ENCODE data around the gene CFAP100.

Gene CFAP100

GRCh38 chr3:126423191-126424038, 28.7 kb downstream of the CFAP100 start:
- no peak for DNase-seq (ENCODE audit: low spot score)
- Mint-ChIP-seq H3K4me1 (ENCODE audit: low read depth) (peaks cover 2% of the 10 kb centered on the region), H3K9me3 (peaks cover 21% of the 10 kb centered on the region), H3K36me3 (ENCODE audit: low read depth) (no peaks in the 10 kb centered on the region), H3K27ac (no peak overlapping the region), H3K27me3 (ENCODE audit: low read depth) (no peaks in the 10 kb centered on the region), H3K4me3 (no peak overlapping the region)

DNA sequence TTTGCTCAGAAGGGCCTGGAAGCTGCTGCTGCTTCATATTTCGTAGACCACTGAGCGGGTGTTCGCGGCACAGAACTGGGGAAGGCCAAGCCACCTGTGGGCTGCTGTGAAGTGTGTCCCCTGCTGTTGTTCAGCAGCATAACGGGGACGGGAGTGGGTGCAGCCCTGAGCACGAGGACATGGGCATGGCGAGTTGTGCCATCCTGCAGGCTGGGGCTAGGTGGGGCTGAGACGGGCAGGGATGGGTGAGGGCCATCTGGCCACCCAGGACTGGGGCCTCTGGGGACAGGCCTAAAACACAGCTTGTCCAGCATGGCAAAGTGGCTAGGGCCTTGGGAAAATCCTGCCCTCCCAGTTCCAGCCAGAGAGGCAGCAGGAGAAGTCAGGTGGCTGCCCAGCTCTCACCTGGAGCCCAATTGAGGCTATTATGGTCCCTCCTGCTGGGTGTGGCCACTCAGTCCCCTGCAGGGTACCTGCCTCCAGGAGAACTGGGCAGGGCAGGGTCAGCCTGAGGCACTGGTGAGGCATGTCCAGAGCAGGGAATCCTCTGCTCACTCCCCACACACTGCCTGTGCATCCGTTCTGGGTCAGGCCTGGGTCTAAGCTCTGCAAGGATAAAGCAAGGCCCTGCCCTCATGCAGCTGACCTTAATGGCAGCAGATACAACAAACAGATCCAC, 29.5 kb downstream of the CFAP100 start:
- Mint-ChIP-seq H3K27me3 (ENCODE audit: low read depth) (no peaks in the 10 kb centered on the region), H3K36me3 (ENCODE audit: low read depth) (no peaks in the 10 kb centered on the region), H3K27ac (no peak overlapping the region), H3K4me3 (no peak overlapping the region), H3K4me1 (ENCODE audit: low read depth) (peaks cover 2% of the 10 kb centered on the region), H3K9me3 (peaks cover 21% of the 10 kb centered on the region)
- DNase-seq (ENCODE audit: low spot score), result no peak

DNA sequence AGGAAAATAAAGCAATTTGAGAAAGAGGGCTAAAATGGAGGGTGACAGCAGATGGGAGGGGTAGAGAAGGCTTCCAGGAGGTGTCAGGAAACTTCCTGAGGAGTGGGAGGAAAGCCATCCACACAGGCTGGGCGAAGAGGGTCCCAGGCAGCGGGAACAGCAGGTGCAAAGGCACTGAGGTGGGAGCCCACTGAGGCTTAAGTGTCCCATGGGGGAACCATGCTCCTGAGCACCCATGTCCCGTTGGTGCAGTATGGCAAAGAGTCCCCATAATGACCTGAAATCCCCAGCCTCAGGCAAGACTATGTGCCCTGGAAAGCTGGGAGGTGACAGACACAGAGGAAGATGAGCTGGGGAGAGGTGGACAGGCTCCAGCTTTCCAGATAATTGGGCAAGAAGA, 30.0 kb downstream of the CFAP100 start:
- Mint-ChIP-seq H3K27ac (no peak overlapping the region), H3K4me1 (ENCODE audit: low read depth) (peaks cover 2% of the 10 kb centered on the region), H3K9me3 (peaks cover 21% of the 10 kb centered on the region), H3K36me3 (ENCODE audit: low read depth) (no peaks in the 10 kb centered on the region), H3K4me3 (no peak overlapping the region), H3K27me3 (ENCODE audit: low read depth) (no peaks in the 10 kb centered on the region)
- no peak for DNase-seq (ENCODE audit: low spot score)

DNA sequence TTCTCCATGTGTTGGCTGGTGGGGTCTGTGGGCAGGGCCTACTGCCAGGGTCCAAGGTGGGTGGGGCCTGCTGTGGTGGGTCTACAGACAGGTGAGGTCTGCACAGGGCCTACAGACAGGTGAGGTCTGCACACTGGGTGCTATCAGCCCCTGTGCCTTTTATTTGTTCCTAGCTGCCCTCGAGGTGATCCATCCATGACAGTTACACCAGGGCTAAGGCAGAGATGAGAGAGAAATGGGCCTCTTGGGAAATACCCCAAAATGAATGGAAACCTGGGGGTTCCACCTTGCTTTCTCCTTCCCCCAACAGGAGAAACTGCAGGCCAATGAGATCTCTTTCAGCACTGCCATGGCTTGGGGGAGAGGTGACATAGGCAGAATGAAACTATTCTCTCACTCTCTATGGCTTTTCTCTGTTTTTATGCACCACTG, 36.4 kb downstream of the CFAP100 start:
- H3K27ac Mint-ChIP-seq, result no peak overlapping the region
- no peak overlapping the region for H3K4me3 Mint-ChIP-seq
- H3K27me3 Mint-ChIP-seq (ENCODE audit: low read depth), result no peaks in the 10 kb centered on the region
- H3K4me1 Mint-ChIP-seq (ENCODE audit: low read depth), result no peaks in the 10 kb centered on the region
- no peak for DNase-seq (ENCODE audit: low spot score)
- H3K36me3 Mint-ChIP-seq (ENCODE audit: low read depth), result no peaks in the 10 kb centered on the region
- H3K9me3 Mint-ChIP-seq, result peaks cover 12% of the 10 kb centered on the region

DNA sequence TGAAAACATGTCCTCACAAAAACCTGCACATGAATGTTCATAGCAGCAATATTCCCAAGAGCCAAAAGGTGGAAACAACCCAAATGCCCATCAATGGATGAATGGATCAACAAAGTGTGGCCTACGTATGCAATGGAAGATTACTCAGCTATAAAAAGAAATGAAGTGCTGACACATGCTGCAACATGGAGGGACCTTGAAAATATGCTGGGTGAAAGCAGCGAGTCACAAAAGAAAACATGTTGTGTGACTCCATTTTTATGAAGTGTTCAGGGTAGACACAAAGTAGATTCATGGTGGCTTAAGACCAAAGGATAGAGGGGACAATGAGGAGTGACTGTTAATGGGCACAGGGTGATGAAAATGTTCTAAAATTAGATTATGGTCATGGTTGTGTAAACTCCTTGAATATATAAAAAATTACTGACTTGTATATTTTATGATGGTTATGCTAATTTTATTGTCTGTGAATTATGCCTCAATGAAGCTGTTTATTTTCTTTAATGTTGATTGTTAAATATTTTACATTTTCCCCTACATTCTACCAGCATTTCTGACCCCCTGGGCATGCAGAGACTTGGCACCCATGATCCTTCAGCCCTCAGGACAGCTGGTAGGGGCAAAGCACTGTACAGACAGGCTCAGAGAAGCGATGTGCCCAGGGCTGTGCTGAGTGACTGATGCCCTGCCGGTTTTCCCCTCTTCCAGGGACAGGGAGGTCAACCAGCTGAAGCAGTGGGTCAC, 37.8 kb downstream of the CFAP100 start:
- no peak overlapping the region for H3K4me3 Mint-ChIP-seq
- peaks cover 3% of the 10 kb centered on the region for H3K9me3 Mint-ChIP-seq
- H3K36me3 Mint-ChIP-seq (ENCODE audit: low read depth), result peaks cover 5% of the 10 kb centered on the region
- no peak overlapping the region for H3K27ac Mint-ChIP-seq
- H3K27me3 Mint-ChIP-seq (ENCODE audit: low read depth), result no peaks in the 10 kb centered on the region
- DNase-seq (ENCODE audit: low spot score), result no peak
- no peaks in the 10 kb centered on the region for H3K4me1 Mint-ChIP-seq (ENCODE audit: low read depth)

- no peak for DNase-seq (ENCODE audit: low spot score)
- Mint-ChIP-seq H3K4me1 (ENCODE audit: low read depth) (no peaks in the 10 kb centered on the region), H3K36me3 (ENCODE audit: low read depth) (peaks cover 5% of the 10 kb centered on the region), H3K9me3 (no peaks in the 10 kb centered on the region), H3K27ac (no peak overlapping the region), H3K27me3 (ENCODE audit: low read depth) (no peaks in the 10 kb centered on the region), H3K4me3 (no peak overlapping the region)
Observed at GRCh38 chr3:126433105-126433430, 38.4 kb downstream of the CFAP100 start.

- H3K4me1 Mint-ChIP-seq (ENCODE audit: low read depth), result no peaks in the 10 kb centered on the region
- H3K36me3 Mint-ChIP-seq (ENCODE audit: low read depth), result peaks cover 5% of the 10 kb centered on the region
- no peak overlapping the region for H3K4me3 Mint-ChIP-seq
- no peak overlapping the region for H3K27ac Mint-ChIP-seq
- DNase-seq (ENCODE audit: low spot score), result no peak
- H3K27me3 Mint-ChIP-seq (ENCODE audit: low read depth), result no peaks in the 10 kb centered on the region
- no peaks in the 10 kb centered on the region for H3K9me3 Mint-ChIP-seq
Observed at GRCh38 chr3:126433496-126434263, 39.0 kb downstream of the CFAP100 start.

- Mint-ChIP-seq H3K9me3 (no peaks in the 10 kb centered on the region), H3K27ac (no peak overlapping the region), H3K27me3 (ENCODE audit: low read depth) (no peaks in the 10 kb centered on the region), H3K36me3 (ENCODE audit: low read depth) (peaks cover 5% of the 10 kb centered on the region), H3K4me3 (no peak overlapping the region), H3K4me1 (ENCODE audit: low read depth) (no peaks in the 10 kb centered on the region)
- no peak for DNase-seq (ENCODE audit: low spot score)
Observed at GRCh38 chr3:126434264-126434590, 39.5 kb downstream of the CFAP100 start.

GRCh38 chr3:126434931-126435411, 40.3 kb downstream of the CFAP100 start:
- no peak overlapping the region for H3K27ac Mint-ChIP-seq
- H3K4me1 Mint-ChIP-seq (ENCODE audit: low read depth), result no peaks in the 10 kb centered on the region
- no peaks in the 10 kb centered on the region for H3K9me3 Mint-ChIP-seq
- no peaks in the 10 kb centered on the region for H3K27me3 Mint-ChIP-seq (ENCODE audit: low read depth)
- no peak for DNase-seq (ENCODE audit: low spot score)
- H3K4me3 Mint-ChIP-seq, result no peak overlapping the region
- peaks cover 5% of the 10 kb centered on the region for H3K36me3 Mint-ChIP-seq (ENCODE audit: low read depth)

GRCh38 chr3:126435456-126436315, 41.0 kb downstream of the CFAP100 start:
- no peaks in the 10 kb centered on the region for H3K4me1 Mint-ChIP-seq (ENCODE audit: low read depth)
- DNase-seq (ENCODE audit: low spot score), result no peak
- no peak overlapping the region for H3K4me3 Mint-ChIP-seq
- H3K27ac Mint-ChIP-seq, result no peak overlapping the region
- H3K9me3 Mint-ChIP-seq, result no peaks in the 10 kb centered on the region
- H3K27me3 Mint-ChIP-seq (ENCODE audit: low read depth), result no peaks in the 10 kb centered on the region
- H3K36me3 Mint-ChIP-seq (ENCODE audit: low read depth), result peaks cover 5% of the 10 kb centered on the region

- no peaks in the 10 kb centered on the region for H3K4me1 Mint-ChIP-seq (ENCODE audit: low read depth)
- no peak overlapping the region for H3K27ac Mint-ChIP-seq
- no peaks in the 10 kb centered on the region for H3K9me3 Mint-ChIP-seq
Observed at GRCh38 chr3:126436826-126437717, 42.4 kb downstream of the CFAP100 start.

DNA sequence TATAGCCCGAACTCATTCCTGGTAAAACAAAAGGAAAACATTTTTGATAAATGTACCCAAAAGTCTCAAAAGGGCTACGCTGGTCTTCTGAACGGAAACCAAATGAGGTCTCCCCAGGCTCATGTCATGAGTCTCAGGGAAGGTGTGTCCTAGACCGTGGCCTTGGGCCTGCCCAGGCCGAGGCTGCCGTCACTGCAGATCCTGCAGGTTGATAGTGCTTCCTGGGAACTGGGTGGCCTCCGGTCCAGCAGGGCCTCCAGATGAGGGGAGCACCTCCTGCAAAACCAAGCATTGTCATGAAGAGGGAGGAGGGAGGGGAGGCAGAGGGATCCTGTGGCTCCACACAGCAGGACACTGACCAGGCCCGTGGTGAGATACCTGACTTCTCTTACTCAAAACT, 43.5 kb downstream of the CFAP100 start:
- Mint-ChIP-seq H3K4me1 (ENCODE audit: low read depth) (no peaks in the 10 kb centered on the region), H3K27me3 (ENCODE audit: low read depth) (no peaks in the 10 kb centered on the region)

More at GRCh38 chr3:126436826-126437717, 42.4 kb downstream of the CFAP100 start:
- peaks cover 5% of the 10 kb centered on the region for H3K36me3 Mint-ChIP-seq (ENCODE audit: low read depth)
- H3K4me3 Mint-ChIP-seq, result no peak overlapping the region
- H3K27me3 Mint-ChIP-seq (ENCODE audit: low read depth), result no peaks in the 10 kb centered on the region
- no peak for DNase-seq (ENCODE audit: low spot score)

More for the DNA sequence above, 43.5 kb downstream of the CFAP100 start:
- peaks cover 5% of the 10 kb centered on the region for H3K36me3 Mint-ChIP-seq (ENCODE audit: low read depth)
- H3K9me3 Mint-ChIP-seq, result no peaks in the 10 kb centered on the region
- H3K27ac Mint-ChIP-seq, result no peak overlapping the region
- no peak for DNase-seq (ENCODE audit: low spot score)
- H3K4me3 Mint-ChIP-seq, result no peak overlapping the region

Data from T-helper 2 cell treated with Interferon-gamma antibody and Interleukin-4, amounts not matched to agents 5 μg/mL and 100 μg/mL, for 36 hours (primary cell).